CD14-positive monocyte (primary cell): ENCODE data around the gene FIGLA. TPM values are rescaled to one million over a fixed set of nuclear protein-coding genes. Genes with fewer than 3 reads are reported as not detected.

Experiments
- DNase-seq, 3 donors: peaks; one replicate each; pipeline ENCODE4 v3.0.0-alpha.2; 2011 to 2022
- H2AFZ ChIP-seq: 2 replicates; pipeline ENCODE4 v1.6.0; 2012; ENCODE audit warnings: mild to moderate bottlenecking, low read depth, low read length, inconsistent platforms; ENCODE audit not compliant: insufficient read depth, poor library complexity, severe bottlenecking
- H3K27ac ChIP-seq, 2 donors: 1 replicate in 1 of 2; 2 replicates in 1 of 2; pipeline ENCODE4 v1.5.1; 2012 to 2013; ENCODE audit warnings: low read length in 2 of 2, control low read depth in 1 of 2, inconsistent platforms in 1 of 2, low read depth in 1 of 2, mild to moderate bottlenecking in 1 of 2
- H3K27me3 ChIP-seq, 2 donors: one replicate each; pipeline versions ENCODE4 v1.6.0 to v1.6.1; 2011 to 2013; ENCODE audit warnings: low read length in 2 of 2; ENCODE audit not compliant: control insufficient read depth in 2 of 2, insufficient read depth in 2 of 2
- H3K36me3 ChIP-seq, 2 donors: replicated peaks in 1 of 2; 1 replicate in 1 of 2; 2 replicates in 1 of 2; pipeline versions ENCODE4 v1.5.1 to v1.6.1; 2012 to 2013; ENCODE audit warnings: low read length in 2 of 2, control low read depth in 1 of 2, inconsistent platforms in 1 of 2, mild to moderate bottlenecking in 1 of 2; ENCODE audit not compliant: insufficient read depth in 2 of 2, control insufficient read depth in 1 of 2
- H3K4me1 ChIP-seq, 2 donors: 1 replicate in 1 of 2; 2 replicates in 1 of 2; pipeline versions ENCODE4 v1.5.1 to v1.6.1; 2012 to 2013; ENCODE audit warnings: low read length in 2 of 2, control low read depth in 1 of 2, inconsistent platforms in 1 of 2, mild to moderate bottlenecking in 1 of 2, moderate library complexity in 1 of 2; ENCODE audit not compliant: insufficient read depth in 2 of 2, control insufficient read depth in 1 of 2
- H3K4me2 ChIP-seq: replicated peaks from 2 replicates; pipeline ENCODE3; 2012; ENCODE audit warnings: low read length, moderate library complexity, mild to moderate bottlenecking; ENCODE audit not compliant: poor library complexity, severe bottlenecking; ENCODE audit errors: extremely low read depth
- H3K4me3 ChIP-seq, 3 experiments: fragments of 200-600 bp in 1 of 3; sonication (generic) in 1 of 3; replicated peaks in 1 of 3; 1 replicate in 2 of 3; 2 replicates in 1 of 3; pipeline ENCODE4 v1.5.1; 2011 to 2013; ENCODE audit warnings: low read length in 3 of 3, mild to moderate bottlenecking in 3 of 3, control low read depth in 2 of 3, low read depth in 2 of 3, inconsistent platforms in 1 of 3, moderate library complexity in 1 of 3
- H3K79me2 ChIP-seq: 2 replicates; pipeline ENCODE4 v1.6.0; 2012; ENCODE audit warnings: mild to moderate bottlenecking, control low read depth, inconsistent platforms, low read length, moderate library complexity; ENCODE audit not compliant: insufficient read depth
- H3K9ac ChIP-seq: 2 replicates; pipeline ENCODE4 v1.6.0; 2017; ENCODE audit warnings: low read length, mild to moderate bottlenecking; ENCODE audit not compliant: insufficient read depth, poor library complexity, severe bottlenecking
- H3K9me3 ChIP-seq, 2 donors: replicated peaks in 1 of 2; 1 replicate in 1 of 2; 2 replicates in 1 of 2; pipeline versions ENCODE4 v1.5.1 to v1.6.1; 2012 to 2013; ENCODE audit warnings: low read length in 2 of 2, control low read depth in 1 of 2; ENCODE audit not compliant: control insufficient read depth in 1 of 2, insufficient read depth in 1 of 2
- H4K20me1 ChIP-seq: 2 replicates; pipeline ENCODE4 v1.6.0; 2012; ENCODE audit warnings: mild to moderate bottlenecking, low read length, control low read depth, moderate library complexity; ENCODE audit not compliant: insufficient read depth
- H3K27ac Mint-ChIP-seq, 7 donors: one replicate each; pipeline ENCODE4 v1.8.0; 2020; ENCODE audit warnings: mild to moderate bottlenecking in 7 of 7, mixed read lengths in 7 of 7, moderate library complexity in 6 of 7, inconsistent platforms in 2 of 7
- H3K27me3 Mint-ChIP-seq, 3 donors: one replicate each; pipeline ENCODE4 v1.8.0; 2021 to 2022; ENCODE audit warnings: low read depth in 3 of 3, mild to moderate bottlenecking in 3 of 3, mixed read lengths in 3 of 3, moderate library complexity in 3 of 3, inconsistent platforms in 1 of 3
- H3K36me3 Mint-ChIP-seq, 2 donors: one replicate each; pipeline ENCODE4 v1.8.0; 2020; ENCODE audit warnings: mixed read lengths in 2 of 2, inconsistent platforms in 1 of 2, mild to moderate bottlenecking in 1 of 2
- H3K4me1 Mint-ChIP-seq: one replicate; pipeline ENCODE4 v1.8.0; 2020; ENCODE audit warnings: mild to moderate bottlenecking, mixed read lengths
- H3K4me3 Mint-ChIP-seq, 2 donors: one replicate each; pipeline ENCODE4 v1.8.0; 2020; ENCODE audit warnings: mild to moderate bottlenecking in 2 of 2, mixed read lengths in 2 of 2, moderate library complexity in 1 of 2
- H3K9me3 Mint-ChIP-seq, 7 donors: one replicate each; pipeline ENCODE4 v1.8.0; 2020 to 2022; ENCODE audit warnings: mixed read lengths in 7 of 7, mild to moderate bottlenecking in 6 of 7, moderate library complexity in 6 of 7, inconsistent platforms in 2 of 7
- CTCF ChIP-seq: fragments of 200-600 bp; IDR thresholded peaks from one replicate; pipeline ENCODE4 v1.8.0; 2022; ENCODE audit warnings: antibody characterized with exemption, mild to moderate bottlenecking
- WGBS: methylation state at CpG from one replicate; pipeline ENCODE4 v1.1.5; 2013; ENCODE audit warnings: missing lambda C conversion rate; ENCODE audit not compliant: insufficient coverage; 5-methylcytosine and 5-hydroxymethylcytosine counted together
- intact Hi-C, 2 donors: fragments of 100-400 bp; cut with micrococcal nuclease; formaldehyde crosslinking; loops; one replicate each; pipeline versions ENCODE4 v1.15.0 to v1.15.1; 2023
- polyA plus RNA-seq, 3 donors: library from polyadenylated mRNA; depleted of rRNA in 1 of 3; unstranded in 2 of 3; stranded (reverse) in 1 of 3; fragments of 300-500 nt in 2 of 3; fragments of >200 nt in 1 of 3; fragmentation: Illumina TruSeq in 2 of 3; gene quantifications; 1 replicate in 2 of 3; 2 replicates in 1 of 3; pipeline ENCODE4 v1.2.3, GENCODE V29; 2012 to 2021

Gene FIGLA
- polyA plus RNA-seq, 3 donors = 0.13 TPM; not detected in 2

GRCh38 chr2:70797506-70797905 lies 7.1 kb upstream of the FIGLA start:
- intact Hi-C loops = no loop called here
- no peaks in the 10 kb centered on the region for H3K79me2 ChIP-seq
- peak in 2 of 3 donors; percentile 7 to 9 for DNase-seq
- 29% methylated on average over 1 of the region's 2 CpGs for WGBS
- peak overlapping the region in 1 of 3 experiments; percentile 1 for H3K4me3 ChIP-seq
- no peaks in the 10 kb centered on the region for H4K20me1 ChIP-seq
- no peaks in the 10 kb centered on the region for H3K36me3 ChIP-seq
- peaks cover 4 to 8% (median 4%) of the 10 kb centered on the region in 3 donors for H3K27me3 Mint-ChIP-seq
- H3K27ac Mint-ChIP-seq = peak overlapping the region; percentile 51 to 91 (median 84)
- H3K9me3 ChIP-seq = peaks cover 0 to 5% of the 10 kb centered on the region in 2 donors
- no peaks in the 10 kb centered on the region for H3K27me3 ChIP-seq
- H3K27ac ChIP-seq = peak overlapping the region; percentile 63 to 76
- H3K4me1 Mint-ChIP-seq = peaks cover 53% of the 10 kb centered on the region
- H3K4me2 ChIP-seq = peak overlapping the region; percentile 14
- H2AFZ ChIP-seq = peak overlapping the region; percentile 9
- H3K36me3 Mint-ChIP-seq = peaks cover 7 to 9% of the 10 kb centered on the region in 2 donors
- no peak overlapping the region for H3K9ac ChIP-seq
- TF ChIP-seq CTCF = no peak
- H3K4me3 Mint-ChIP-seq = peak overlapping the region in 1 of 2 donors; percentile 32
- peaks cover 56 to 67% of the 10 kb centered on the region in 2 donors for H3K4me1 ChIP-seq
- H3K9me3 Mint-ChIP-seq = peaks cover 7 to 20% (median 17%) of the 10 kb centered on the region in 7 donors

GRCh38 chr2:70796262-70796661 lies 5.8 kb upstream of the FIGLA start:
- Histone ChIP-seq H3K9ac (no peak overlapping the region), H2AFZ (no peak overlapping the region), H3K27ac (no peak overlapping the region), H3K9me3 (peaks cover 0 to 5% of the 10 kb centered on the region in 2 donors), H3K36me3 (no peaks in the 10 kb centered on the region), H3K27me3 (peaks cover 2 to 3% of the 10 kb centered on the region in 2 donors), H3K4me3 (no peak overlapping the region), H4K20me1 (no peaks in the 10 kb centered on the region), H3K4me2 (no peak overlapping the region), H3K4me1 (peaks cover 67 to 80% of the 10 kb centered on the region in 2 donors), H3K79me2 (no peaks in the 10 kb centered on the region)
- Mint-ChIP-seq H3K9me3 (peaks cover 7 to 20% (median 17%) of the 10 kb centered on the region in 7 donors), H3K4me3 (no peak overlapping the region), H3K36me3 (peaks cover 14 to 17% of the 10 kb centered on the region in 2 donors), H3K27ac (no peak overlapping the region), H3K4me1 (peaks cover 63% of the 10 kb centered on the region), H3K27me3 (peaks cover 4 to 13% (median 8%) of the 10 kb centered on the region in 3 donors)
- intact Hi-C loops = no loop called here
- no peak for DNase-seq
- 90% methylated on average over 1 of the region's 1 CpG for WGBS
- TF ChIP-seq CTCF = no peak
